Caki2 (cell line): ENCODE measurements around the gene POLR2H. TPM values are rescaled to one million over a fixed set of nuclear protein-coding genes. Genes with fewer than 3 reads are reported as not detected.
"Not testable (repeated sequence)": the region's sequence is repeated elsewhere in the genome, so short reads cannot be mapped to it uniquely, and the experiment has no call there.

Experiments used
- DNase-seq: peaks from one replicate; pipeline ENCODE4 v3.0.0-alpha.2; 2015; ENCODE audit warnings: low read depth
- in situ Hi-C: cut with HindIII; loops from 2 replicates; pipeline ENCODE4 v1.10.0; 2016; ENCODE audit warnings: low sequenced_read_pairs, low pct_unique_long_range_greater_than_20kb, mixed read lengths
- total RNA-seq: library from RNA; depleted of rRNA; stranded (reverse); fragments of >200 nt; shearing (Covaris generic); gene quantifications from 2 replicates; pipeline ENCODE4 v1.2.3, GENCODE V29; 2014; ENCODE audit warnings: low replicate concordance

The POLR2H gene
- total RNA-seq, 1 experiment from 2014 or later, result 169 TPM

DNA sequence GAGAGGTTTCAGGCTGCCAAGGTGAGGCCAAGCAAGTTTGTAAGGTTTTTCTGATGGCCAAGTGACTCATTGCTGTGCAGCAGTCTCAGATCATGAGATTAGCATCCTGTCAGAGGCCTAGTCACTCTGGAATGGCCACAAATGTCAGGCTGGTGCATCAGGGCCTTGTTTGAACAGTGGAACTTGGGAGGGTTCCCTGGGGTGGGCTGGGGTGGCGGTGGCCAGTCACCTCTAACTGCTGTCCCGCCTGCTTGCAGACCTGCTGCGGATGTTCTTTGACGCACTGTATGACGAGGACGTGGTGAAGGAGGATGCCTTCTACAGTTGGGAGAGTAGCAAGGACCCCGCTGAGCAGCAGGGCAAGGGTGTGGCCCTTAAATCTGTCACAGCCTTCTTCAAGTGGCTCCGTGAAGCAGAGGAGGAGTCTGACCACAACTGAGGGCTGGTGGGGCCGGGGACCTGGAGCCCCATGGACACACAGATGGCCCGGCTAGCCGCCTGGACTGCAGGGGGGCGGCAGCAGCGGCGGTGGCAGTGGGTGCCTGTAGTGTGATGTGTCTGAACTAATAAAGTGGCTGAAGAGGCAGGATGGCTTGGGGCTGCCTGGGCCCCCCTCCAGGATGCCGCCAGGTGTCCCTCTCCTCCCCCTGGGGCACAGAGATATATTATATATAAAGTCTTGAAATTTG, 26.9 kb upstream of the POLR2H start:
- DNase-seq, result peak; percentile 45
- in situ Hi-C loops, result no loop called here

GRCh38 chr3:184335291-184335660, 26.2 kb upstream of the POLR2H start:
- in situ Hi-C loops, result no loop called here
- no peak for DNase-seq

GRCh38 chr3:184335661-184336546, 25.6 kb upstream of the POLR2H start:
- DNase-seq, result peak; percentile 73
- in situ Hi-C loops, result no loop called here

- in situ Hi-C loops, result no loop called here
- DNase-seq, result peak; percentile 60
These were observed 24.7 kb upstream of the POLR2H start for GRCh38 chr3:184336547-184337398.

GRCh38 chr3:184337399-184337714, 24.2 kb upstream of the POLR2H start, which contains the start of gene FAM131A:
Gene FAM131A (plus strand): TSS chr3:184337600. CDS start chr3:184337631, 31 bp downstream.
- no peak for DNase-seq
- in situ Hi-C loops, result no loop called here

DNA sequence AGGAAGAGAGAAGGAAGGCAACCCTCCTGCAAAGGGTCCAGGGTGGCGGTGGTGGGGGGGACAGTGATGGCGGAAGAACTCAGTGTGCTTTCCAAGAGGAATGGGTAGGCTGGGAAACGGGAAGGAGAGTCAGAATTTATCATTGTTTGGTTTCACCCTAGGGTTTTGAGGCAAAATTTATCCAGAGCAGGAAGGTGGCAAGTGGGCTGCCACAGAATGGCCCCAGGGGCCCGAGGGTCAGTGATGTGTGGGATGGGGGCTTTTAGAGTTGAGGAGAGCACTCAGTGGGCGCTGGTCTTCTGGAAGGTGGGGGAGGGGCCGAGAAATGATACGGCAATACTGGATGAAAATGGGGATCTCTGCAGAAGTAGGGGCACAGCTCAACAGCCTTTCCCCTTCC, 23.5 kb upstream of the POLR2H start:
- in situ Hi-C loops, result no loop called here
- DNase-seq, result no peak

GRCh38 chr3:184338511-184338945, 23.0 kb upstream of the POLR2H start:
- in situ Hi-C loops, result no loop called here
- no peak for DNase-seq

GRCh38 chr3:184339001-184339400, 22.5 kb upstream of the POLR2H start:
- in situ Hi-C loops, result no loop called here

GRCh38 chr3:184339451-184340135, 21.9 kb upstream of the POLR2H start:
- in situ Hi-C loops, DNase-seq: not testable (repeated sequence)

More at GRCh38 chr3:184339001-184339400, 22.5 kb upstream of the POLR2H start:
- no peak for DNase-seq

- no peak for DNase-seq
- in situ Hi-C loops, result no loop called here
These were observed 19.6 kb upstream of the POLR2H start for GRCh38 chr3:184341925-184342324.

DNA sequence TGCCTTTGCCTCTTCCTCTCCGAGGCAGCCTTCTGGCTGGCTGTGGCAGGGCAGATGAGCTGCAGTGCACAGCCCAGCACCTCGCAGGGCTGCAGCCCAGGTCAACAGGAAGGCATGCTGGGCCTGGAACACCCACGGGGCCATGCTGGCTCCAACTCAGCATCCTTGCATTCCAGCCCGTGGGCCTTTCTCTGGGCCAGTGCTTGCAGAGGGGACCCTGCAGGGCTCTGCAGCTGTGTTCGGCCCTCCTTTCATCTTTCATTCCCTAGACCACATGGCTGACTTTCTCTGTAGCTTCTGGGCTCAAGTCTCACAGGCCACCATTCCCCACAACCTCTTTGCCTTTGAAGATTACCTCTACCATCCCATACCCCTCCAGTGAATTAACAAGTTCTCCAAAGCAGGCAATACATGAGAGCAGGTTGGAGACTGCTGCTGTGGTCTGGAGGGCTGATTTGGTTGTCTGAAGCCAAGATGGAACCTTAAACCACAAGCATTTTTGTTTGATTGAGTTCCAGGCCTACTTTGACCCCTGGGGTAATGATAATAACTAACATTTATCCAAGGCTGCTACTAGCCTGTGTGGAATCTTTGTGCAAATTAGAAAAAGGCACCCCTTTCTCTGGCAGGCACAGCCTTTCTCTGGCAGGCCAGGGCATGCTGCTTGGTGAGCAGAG, 18.2 kb upstream of the POLR2H start:
- in situ Hi-C loops, result no loop called here
- DNase-seq, result no peak

DNA sequence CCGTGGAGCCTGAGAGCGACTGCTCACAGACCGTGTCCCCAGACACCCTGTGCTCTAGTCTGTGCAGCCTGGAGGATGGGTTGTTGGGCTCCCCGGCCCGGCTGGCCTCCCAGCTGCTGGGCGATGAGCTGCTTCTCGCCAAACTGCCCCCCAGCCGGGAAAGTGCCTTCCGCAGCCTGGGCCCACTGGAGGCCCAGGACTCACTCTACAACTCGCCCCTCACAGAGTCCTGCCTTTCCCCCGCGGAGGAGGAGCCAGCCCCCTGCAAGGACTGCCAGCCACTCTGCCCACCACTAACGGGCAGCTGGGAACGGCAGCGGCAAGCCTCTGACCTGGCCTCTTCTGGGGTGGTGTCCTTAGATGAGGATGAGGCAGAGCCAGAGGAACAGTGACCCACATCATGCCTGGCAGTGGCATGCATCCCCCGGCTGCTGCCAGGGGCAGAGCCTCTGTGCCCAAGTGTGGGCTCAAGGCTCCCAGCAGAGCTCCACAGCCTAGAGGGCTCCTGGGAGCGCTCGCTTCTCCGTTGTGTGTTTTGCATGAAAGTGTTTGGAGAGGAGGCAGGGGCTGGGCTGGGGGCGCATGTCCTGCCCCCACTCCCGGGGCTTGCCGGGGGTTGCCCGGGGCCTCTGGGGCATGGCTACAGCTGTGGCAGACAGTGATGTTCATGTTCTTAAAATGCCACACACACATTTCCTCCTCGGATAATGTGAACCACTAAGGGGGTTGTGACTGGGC, 16.8 kb upstream of the POLR2H start:
- in situ Hi-C loops, result no loop called here
- DNase-seq, result no peak

DNA sequence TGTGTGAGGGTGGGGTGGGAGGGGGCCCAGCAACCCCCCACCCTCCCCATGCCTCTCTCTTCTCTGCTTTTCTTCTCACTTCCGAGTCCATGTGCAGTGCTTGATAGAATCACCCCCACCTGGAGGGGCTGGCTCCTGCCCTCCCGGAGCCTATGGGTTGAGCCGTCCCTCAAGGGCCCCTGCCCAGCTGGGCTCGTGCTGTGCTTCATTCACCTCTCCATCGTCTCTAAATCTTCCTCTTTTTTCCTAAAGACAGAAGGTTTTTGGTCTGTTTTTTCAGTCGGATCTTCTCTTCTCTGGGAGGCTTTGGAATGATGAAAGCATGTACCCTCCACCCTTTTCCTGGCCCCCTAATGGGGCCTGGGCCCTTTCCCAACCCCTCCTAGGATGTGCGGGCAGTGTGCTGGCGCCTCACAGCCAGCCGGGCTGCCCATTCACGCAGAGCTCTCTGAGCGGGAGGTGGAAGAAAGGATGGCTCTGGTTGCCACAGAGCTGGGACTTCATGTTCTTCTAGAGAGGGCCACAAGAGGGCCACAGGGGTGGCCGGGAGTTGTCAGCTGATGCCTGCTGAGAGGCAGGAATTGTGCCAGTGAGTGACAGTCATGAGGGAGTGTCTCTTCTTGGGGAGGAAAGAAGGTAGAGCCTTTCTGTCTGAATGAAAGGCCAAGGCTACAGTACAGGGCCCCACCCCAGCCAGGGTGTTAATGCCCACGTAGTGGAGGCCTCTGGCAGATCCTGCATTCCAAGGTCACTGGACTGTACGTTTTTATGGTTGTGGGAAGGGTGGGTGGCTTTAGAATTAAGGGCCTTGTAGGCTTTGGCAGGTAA, 16.0 kb upstream of the POLR2H start:
- peak; percentile 95 for DNase-seq
- in situ Hi-C loops, result no loop called here

DNA sequence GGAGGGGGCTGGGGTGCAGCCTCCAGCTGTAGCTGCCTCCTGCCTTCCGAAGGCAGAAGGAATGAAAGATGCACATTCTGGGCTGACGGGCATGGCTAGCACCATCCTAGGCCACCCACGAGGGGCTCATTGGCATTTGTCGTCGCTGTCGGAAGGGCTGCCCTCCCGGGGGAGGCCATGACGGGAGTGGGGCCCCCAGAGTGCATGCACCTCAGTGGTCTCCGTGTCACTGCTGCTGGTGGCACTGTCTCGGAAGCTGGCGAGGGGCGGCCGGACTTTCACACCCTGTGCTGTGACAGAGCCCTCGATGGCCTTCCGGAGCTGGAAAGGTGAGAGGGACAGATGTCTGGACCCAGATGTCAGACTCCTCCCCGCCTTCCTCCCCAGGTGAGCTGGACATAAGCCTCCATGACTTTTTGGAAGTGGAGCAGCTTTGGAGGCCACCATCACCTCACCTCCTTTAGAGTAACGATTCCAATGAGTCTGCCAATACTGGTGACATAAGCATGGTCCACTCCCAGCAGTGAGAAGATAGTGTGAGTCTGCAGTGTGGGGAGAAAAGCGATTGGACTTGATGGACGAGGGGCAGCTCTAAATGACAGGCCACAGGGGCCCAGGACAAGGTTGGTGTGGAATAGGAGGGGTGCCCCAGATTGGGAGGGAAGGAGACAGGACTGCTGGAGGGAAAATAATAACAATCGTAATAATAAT, 14.9 kb upstream of the POLR2H start:
- in situ Hi-C loops, result no loop called here
- no peak for DNase-seq

DNA sequence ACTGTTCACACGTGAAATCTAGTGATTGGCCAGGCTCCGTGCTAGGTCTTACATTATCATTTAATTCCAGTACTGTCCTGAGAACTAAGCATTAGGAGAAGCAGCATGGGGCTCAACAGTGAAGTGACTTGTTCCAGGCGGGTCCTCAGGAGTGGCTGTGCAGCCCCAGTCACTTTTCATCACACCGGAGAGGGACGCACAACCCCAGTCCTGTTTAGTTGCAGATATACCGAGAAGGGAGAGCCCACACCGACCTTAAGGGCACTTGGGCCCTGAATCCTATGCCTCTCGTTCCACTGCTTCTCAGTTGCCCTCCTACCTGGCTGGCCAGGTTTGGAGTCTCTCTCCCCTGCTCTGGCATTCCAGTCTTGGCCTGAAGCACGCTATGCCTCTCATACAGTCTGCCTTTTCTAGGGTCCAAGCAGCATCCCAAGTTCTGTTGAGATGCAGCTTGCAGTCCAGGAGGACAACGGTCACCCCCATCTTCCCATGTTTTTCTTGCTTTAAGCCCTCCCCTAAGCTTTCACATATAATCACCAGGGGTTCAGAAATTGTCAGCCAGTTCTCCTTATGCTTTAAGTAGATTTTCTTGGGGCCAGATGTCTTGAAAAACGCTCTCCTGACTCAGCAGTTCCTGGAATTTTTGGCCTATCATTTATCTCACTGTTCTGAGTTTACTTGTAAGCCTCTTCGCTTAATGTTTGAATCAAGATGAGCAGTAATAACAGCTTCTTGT, 14.0 kb upstream of the POLR2H start:
- in situ Hi-C loops, result no loop called here
- DNase-seq, result no peak
